Right lobe of liver (tissue), 4 donors: ENCODE results near the gene ITCH.
"Not testable (repeated sequence)": the region's sequence is repeated elsewhere in the genome, so short reads cannot be mapped to it uniquely, and the experiment has no call there.

Source experiments
- CTCF ChIP-seq, 4 donors: fragments of 200-600 bp in 3 of 4; fragments of 450-650 bp in 1 of 4; IDR thresholded peaks; one replicate each; pipeline versions ENCODE4 v1.5.1 to v1.8.0; 2016 to 2022; ENCODE audit warnings: antibody characterized with exemption in 4 of 4, mild to moderate bottlenecking in 2 of 4
- POLR2A ChIP-seq: fragments of 450-650 bp; IDR thresholded peaks from one replicate; pipeline ENCODE4 v1.6.1; 2017; ENCODE audit warnings: antibody characterized with exemption, mild to moderate bottlenecking
- donor health status: DM: no; HTN: no; CAD: no.
- donor health status: DM: no; HTN: no; CAD: no.
- donor health status: DM: no; HTN: yes; CAD: no.

GRCh38 chr20:34367911-34368310 lies 4.8 kb downstream of the ITCH start:
- not testable (repeated sequence) for TF ChIP-seq CTCF (IDR thresholded peaks at IDR 0.05); POLR2A
